KMS-11 (cell line): ENCODE measurements around the gene ELP1.

ENCODE experiments used
- H2AFZ ChIP-seq: fragments of 200-600 bp; sonication (generic); 2 replicates; pipeline ENCODE4 v1.6.1; 2016; ENCODE audit warnings: antibody characterized with exemption, mixed run types, low read depth
- H3K27ac ChIP-seq: fragments of 200-600 bp; sonication (generic); 2 replicates; pipeline ENCODE4 v1.6.1; 2016; ENCODE audit warnings: mild to moderate bottlenecking, mixed run types
- H3K27me3 ChIP-seq: fragments of 200-600 bp; sonication (generic); 2 replicates; pipeline ENCODE4 v1.6.1; 2017; ENCODE audit warnings: mild to moderate bottlenecking, low read depth, mixed run types, moderate library complexity; ENCODE audit not compliant: insufficient read depth
- H3K36me3 ChIP-seq: fragments of 200-600 bp; sonication (generic); 2 replicates; pipeline ENCODE4 v1.6.1; 2017; ENCODE audit warnings: mild to moderate bottlenecking, mixed run types; ENCODE audit not compliant: insufficient read depth
- H3K4me1 ChIP-seq: fragments of 200-600 bp; sonication (generic); 2 replicates; pipeline ENCODE4 v1.6.1; 2016; ENCODE audit warnings: mild to moderate bottlenecking, low read depth, mixed run types; ENCODE audit not compliant: poor library complexity, severe bottlenecking
- H3K4me2 ChIP-seq: fragments of 200-600 bp; sonication (generic); 2 replicates; pipeline ENCODE4 v1.7.0; 2016; ENCODE audit warnings: mild to moderate bottlenecking, mixed run types
- H3K4me3 ChIP-seq: fragments of 200-600 bp; sonication (generic); IDR thresholded peaks from 2 replicates; pipeline ENCODE4 v1.6.1; 2017; ENCODE audit warnings: low read depth, low read length, mixed read lengths; ENCODE audit not compliant: insufficient read depth
- H3K79me2 ChIP-seq: fragments of 200-600 bp; sonication (generic); 2 replicates; pipeline ENCODE4 v1.6.1; 2016; ENCODE audit warnings: low read depth, mixed run types; ENCODE audit not compliant: insufficient read depth
- H3K9ac ChIP-seq: fragments of 200-600 bp; sonication (generic); 2 replicates; pipeline ENCODE4 v1.6.1; 2016; ENCODE audit warnings: mild to moderate bottlenecking, mixed run types
- H4K20me1 ChIP-seq: fragments of 200-600 bp; sonication (generic); 2 replicates; pipeline ENCODE4 v1.6.1; 2016; ENCODE audit warnings: mild to moderate bottlenecking, mixed run types; ENCODE audit not compliant: insufficient read depth
- TF ChIP-seq, protein P1 (sequence below): fragments of 200-600 bp; sonication (generic); conservative IDR thresholded peaks from 2 replicates; pipeline ENCODE4 v1.6.1; 2017; ENCODE audit warnings: low read depth, mild to moderate bottlenecking, antibody characterized with exemption, low read length, moderate library complexity, mixed read lengths

The ELP1 gene

DNA sequence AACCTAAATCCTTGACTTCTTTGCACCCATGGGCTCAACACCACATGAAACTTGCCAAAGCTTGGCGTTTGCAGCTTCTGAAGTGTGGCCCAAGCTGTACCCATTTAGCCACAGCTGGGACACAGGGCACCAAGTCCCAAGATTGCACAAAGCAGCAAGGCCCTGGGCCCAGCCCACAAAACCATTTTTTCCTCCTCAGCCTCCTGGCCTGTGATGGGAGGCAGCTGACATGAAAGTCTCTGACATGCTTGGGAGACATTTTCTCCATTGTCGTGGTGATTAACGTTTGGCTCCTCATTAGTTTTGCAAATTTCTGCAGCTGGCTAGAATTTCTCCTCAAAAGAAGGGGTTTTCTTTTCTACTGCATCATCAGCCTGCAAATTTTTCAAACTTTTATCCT lies 110.1 kb downstream of the ELP1 start:
- Histone ChIP-seq H3K4me1 (no peaks in the 10 kb centered on the region), H3K4me2 (no peak overlapping the region), H3K9ac (no peak overlapping the region), H2AFZ (no peak overlapping the region), H3K36me3 (no peaks in the 10 kb centered on the region), H3K4me3 (no peak overlapping the region), H3K79me2 (no peaks in the 10 kb centered on the region), H3K27me3 (no peaks in the 10 kb centered on the region), H3K27ac (no peak overlapping the region), H4K20me1 (no peaks in the 10 kb centered on the region)
- TF ChIP-seq, protein P1, sequence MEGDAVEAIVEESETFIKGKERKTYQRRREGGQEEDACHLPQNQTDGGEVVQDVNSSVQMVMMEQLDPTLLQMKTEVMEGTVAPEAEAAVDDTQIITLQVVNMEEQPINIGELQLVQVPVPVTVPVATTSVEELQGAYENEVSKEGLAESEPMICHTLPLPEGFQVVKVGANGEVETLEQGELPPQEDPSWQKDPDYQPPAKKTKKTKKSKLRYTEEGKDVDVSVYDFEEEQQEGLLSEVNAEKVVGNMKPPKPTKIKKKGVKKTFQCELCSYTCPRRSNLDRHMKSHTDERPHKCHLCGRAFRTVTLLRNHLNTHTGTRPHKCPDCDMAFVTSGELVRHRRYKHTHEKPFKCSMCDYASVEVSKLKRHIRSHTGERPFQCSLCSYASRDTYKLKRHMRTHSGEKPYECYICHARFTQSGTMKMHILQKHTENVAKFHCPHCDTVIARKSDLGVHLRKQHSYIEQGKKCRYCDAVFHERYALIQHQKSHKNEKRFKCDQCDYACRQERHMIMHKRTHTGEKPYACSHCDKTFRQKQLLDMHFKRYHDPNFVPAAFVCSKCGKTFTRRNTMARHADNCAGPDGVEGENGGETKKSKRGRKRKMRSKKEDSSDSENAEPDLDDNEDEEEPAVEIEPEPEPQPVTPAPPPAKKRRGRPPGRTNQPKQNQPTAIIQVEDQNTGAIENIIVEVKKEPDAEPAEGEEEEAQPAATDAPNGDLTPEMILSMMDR, result no peak
